Activated CD8-positive, alpha-beta T cell treated with anti-CD3 and anti-CD28 coated beads for 36 hours (primary cell): ENCODE measurements around the gene RUFY4. TPM values are rescaled to one million over a fixed set of nuclear protein-coding genes. Genes with fewer than 3 reads are reported as not detected.

Experiments
- ATAC-seq: fragments of 200-7000 bp; cut with Tn5 transposase; one replicate; pipeline ENCODE4 v1.10.0; 2021; ENCODE audit warnings: mild to moderate bottlenecking, moderate library complexity
- CTCF ChIA-PET: fragments of 350-600 bp; sonication (Branson Sonifier 250); formaldehyde crosslinking; loops from one replicate; lab custom pipeline; 2021; ENCODE audit warnings: antibody characterized with exemption; lab: Charles Lee
- POLR2A ChIA-PET: fragments of 350-600 bp; sonication (Branson Sonifier 250); formaldehyde crosslinking; loops from one replicate; lab custom pipeline; 2021; ENCODE audit warnings: antibody characterized with exemption; lab: Charles Lee
- DNase-seq: peaks from one replicate; pipeline ENCODE4 v3.0.0-alpha.2; 2020
- H3K27ac Mint-ChIP-seq: one replicate; pipeline ENCODE4 v1.8.0; 2021; ENCODE audit warnings: mild to moderate bottlenecking, mixed read lengths
- H3K27me3 Mint-ChIP-seq: one replicate; pipeline ENCODE4 v1.8.0; 2021; ENCODE audit warnings: mixed read lengths
- H3K36me3 Mint-ChIP-seq: one replicate; pipeline ENCODE4 v1.8.0; 2021; ENCODE audit warnings: low read depth, mixed read lengths
- H3K4me1 Mint-ChIP-seq: one replicate; pipeline ENCODE4 v1.8.0; 2021; ENCODE audit warnings: low read depth, mixed read lengths
- H3K4me3 Mint-ChIP-seq: one replicate; pipeline ENCODE4 v1.8.0; 2021; ENCODE audit warnings: mild to moderate bottlenecking, moderate library complexity, mixed read lengths
- H3K9me3 Mint-ChIP-seq: one replicate; pipeline ENCODE4 v1.8.0; 2021; ENCODE audit warnings: mixed read lengths
- intact Hi-C: fragments of 100-400 bp; cut with micrococcal nuclease; formaldehyde crosslinking; loops from one replicate; pipeline ENCODE4 v1.10.0; 2022
- total RNA-seq, 2 experiments: library from RNA; stranded (reverse); gene quantifications; one replicate each; pipeline ENCODE4 v1.2.3, GENCODE V29; 2021
- TF ChIP-seq, protein P1 (sequence below): fragments of 200-600 bp; IDR thresholded peaks from one replicate; pipeline ENCODE4 v1.8.0; 2022; ENCODE audit warnings: antibody characterized with exemption, mild to moderate bottlenecking

The RUFY4 gene
- total RNA-seq, 2 experiments from 2014 or later = 0.76 to 0.88 TPM

DNA sequence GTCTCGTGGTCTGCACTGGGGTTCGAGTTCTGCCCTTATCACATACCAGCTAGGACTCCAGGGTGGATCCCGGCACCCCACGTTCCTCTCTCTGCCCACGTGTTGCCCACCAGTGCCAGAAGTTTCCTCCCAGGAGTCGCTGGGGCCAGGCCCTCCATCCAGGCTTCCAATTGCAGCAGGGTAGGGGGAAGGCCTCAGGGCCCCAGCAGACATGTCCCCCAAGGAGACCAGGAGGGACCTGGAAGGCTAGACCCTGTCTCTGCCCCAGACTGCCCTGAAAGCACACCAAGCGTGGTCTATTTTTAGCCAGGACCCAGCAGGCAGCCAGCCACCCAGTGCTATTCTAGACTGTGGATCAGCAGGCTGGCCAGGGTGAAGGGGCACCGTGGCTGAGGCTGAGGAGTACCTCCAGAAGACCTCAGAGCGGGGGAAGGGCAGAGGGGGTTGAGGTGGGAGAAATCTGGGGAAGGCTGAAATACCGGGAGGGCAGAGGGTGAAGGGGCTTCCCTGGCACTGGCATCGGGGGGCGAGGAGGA lies 47.4 kb upstream of the RUFY4 start:
- intact Hi-C loops = no loop called here

GRCh38 chr2:218022131-218022850 lies 46.8 kb upstream of the RUFY4 start:
- POLR2A ChIA-PET = no interaction called here
- Mint-ChIP-seq H3K4me1 (no peaks in the 10 kb centered on the region), H3K27me3 (no peaks in the 10 kb centered on the region), H3K9me3 (no peaks in the 10 kb centered on the region), H3K27ac (no peak overlapping the region), H3K36me3 (no peaks in the 10 kb centered on the region), H3K4me3 (no peak overlapping the region)
- ATAC-seq (no peak), DNase-seq (no peak)
- CTCF ChIA-PET = interaction anchor here (1.1 kb wide), 1 partner anchor 11 kb away, joined by 3 read pairs; no protein-coding TSS in a partner anchor
- TF ChIP-seq, protein P1, sequence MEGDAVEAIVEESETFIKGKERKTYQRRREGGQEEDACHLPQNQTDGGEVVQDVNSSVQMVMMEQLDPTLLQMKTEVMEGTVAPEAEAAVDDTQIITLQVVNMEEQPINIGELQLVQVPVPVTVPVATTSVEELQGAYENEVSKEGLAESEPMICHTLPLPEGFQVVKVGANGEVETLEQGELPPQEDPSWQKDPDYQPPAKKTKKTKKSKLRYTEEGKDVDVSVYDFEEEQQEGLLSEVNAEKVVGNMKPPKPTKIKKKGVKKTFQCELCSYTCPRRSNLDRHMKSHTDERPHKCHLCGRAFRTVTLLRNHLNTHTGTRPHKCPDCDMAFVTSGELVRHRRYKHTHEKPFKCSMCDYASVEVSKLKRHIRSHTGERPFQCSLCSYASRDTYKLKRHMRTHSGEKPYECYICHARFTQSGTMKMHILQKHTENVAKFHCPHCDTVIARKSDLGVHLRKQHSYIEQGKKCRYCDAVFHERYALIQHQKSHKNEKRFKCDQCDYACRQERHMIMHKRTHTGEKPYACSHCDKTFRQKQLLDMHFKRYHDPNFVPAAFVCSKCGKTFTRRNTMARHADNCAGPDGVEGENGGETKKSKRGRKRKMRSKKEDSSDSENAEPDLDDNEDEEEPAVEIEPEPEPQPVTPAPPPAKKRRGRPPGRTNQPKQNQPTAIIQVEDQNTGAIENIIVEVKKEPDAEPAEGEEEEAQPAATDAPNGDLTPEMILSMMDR = no peak
- intact Hi-C loops = no loop called here

More for the DNA sequence above, 47.4 kb upstream of the RUFY4 start:
- ChIA-PET CTCF (no interaction called here), POLR2A (no interaction called here)
- ATAC-seq (no peak), DNase-seq (no peak)
- Mint-ChIP-seq H3K4me3 (no peak overlapping the region), H3K27ac (no peak overlapping the region), H3K9me3 (no peaks in the 10 kb centered on the region), H3K4me1 (no peaks in the 10 kb centered on the region), H3K27me3 (no peaks in the 10 kb centered on the region), H3K36me3 (no peaks in the 10 kb centered on the region)
- TF ChIP-seq, protein P1 = no peak

GRCh38 chr2:218022851-218023530 lies 46.1 kb upstream of the RUFY4 start:
- H3K27me3 Mint-ChIP-seq = no peaks in the 10 kb centered on the region
- intact Hi-C loops = no loop called here
- H3K36me3 Mint-ChIP-seq = no peaks in the 10 kb centered on the region
- no peaks in the 10 kb centered on the region for H3K4me1 Mint-ChIP-seq
- DNase-seq = no peak
- ATAC-seq = no peak
- TF ChIP-seq, protein P1 = no peak
- no peaks in the 10 kb centered on the region for H3K9me3 Mint-ChIP-seq
- CTCF ChIA-PET = interaction anchor here (1.1 kb wide), 1 partner anchor 11 kb away, joined by 3 read pairs; no protein-coding TSS in a partner anchor
- H3K27ac Mint-ChIP-seq = no peak overlapping the region
- POLR2A ChIA-PET = no interaction called here
- H3K4me3 Mint-ChIP-seq = no peak overlapping the region

DNA sequence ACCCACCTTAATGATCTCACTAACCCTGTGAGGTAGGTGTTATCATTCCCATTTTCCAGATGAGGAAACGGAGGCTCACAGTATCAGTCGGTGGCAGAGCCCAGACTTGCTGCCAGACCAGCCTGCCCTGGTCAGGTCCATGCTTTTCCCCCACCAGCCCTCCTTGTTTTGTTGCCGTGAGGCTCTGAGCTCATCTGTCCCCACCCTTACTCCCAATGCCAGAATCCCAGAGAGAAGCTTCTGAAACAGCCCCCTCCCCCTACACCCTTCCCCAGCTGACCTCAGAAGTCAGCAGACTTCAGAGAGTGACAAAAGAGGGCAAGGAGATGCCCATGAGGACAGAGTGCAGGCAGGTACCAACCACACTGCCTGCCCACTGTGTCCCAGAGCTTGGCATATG lies 45.4 kb upstream of the RUFY4 start:
- TF ChIP-seq, protein P1 = no peak
- ATAC-seq (no peak), DNase-seq (no peak)
- H3K9me3 Mint-ChIP-seq = no peaks in the 10 kb centered on the region
- CTCF ChIA-PET = interaction anchor here (1.1 kb wide), 1 partner anchor 10 kb away, joined by 3 read pairs; no protein-coding TSS in a partner anchor
- no peaks in the 10 kb centered on the region for H3K27me3 Mint-ChIP-seq
- no peaks in the 10 kb centered on the region for H3K4me1 Mint-ChIP-seq
- H3K4me3 Mint-ChIP-seq = no peak overlapping the region
- POLR2A ChIA-PET = no interaction called here
- intact Hi-C loops = no loop called here
- no peaks in the 10 kb centered on the region for H3K36me3 Mint-ChIP-seq
- H3K27ac Mint-ChIP-seq = no peak overlapping the region

GRCh38 chr2:218024336-218024735 lies 44.7 kb upstream of the RUFY4 start:
- H3K27me3 Mint-ChIP-seq = no peaks in the 10 kb centered on the region

More at GRCh38 chr2:218024336-218024735, 44.7 kb upstream of the RUFY4 start:
- CTCF ChIA-PET = no interaction called here
- Mint-ChIP-seq H3K4me1 (no peaks in the 10 kb centered on the region), H3K9me3 (no peaks in the 10 kb centered on the region), H3K4me3 (no peak overlapping the region), H3K27ac (no peak overlapping the region), H3K36me3 (no peaks in the 10 kb centered on the region)
- DNase-seq (no peak), ATAC-seq (no peak)
- POLR2A ChIA-PET = no interaction called here
- TF ChIP-seq, protein P1 = no peak
- intact Hi-C loops = no loop called here
